ENCODE data around the gene MAMSTR.

Gene MAMSTR

DNA sequence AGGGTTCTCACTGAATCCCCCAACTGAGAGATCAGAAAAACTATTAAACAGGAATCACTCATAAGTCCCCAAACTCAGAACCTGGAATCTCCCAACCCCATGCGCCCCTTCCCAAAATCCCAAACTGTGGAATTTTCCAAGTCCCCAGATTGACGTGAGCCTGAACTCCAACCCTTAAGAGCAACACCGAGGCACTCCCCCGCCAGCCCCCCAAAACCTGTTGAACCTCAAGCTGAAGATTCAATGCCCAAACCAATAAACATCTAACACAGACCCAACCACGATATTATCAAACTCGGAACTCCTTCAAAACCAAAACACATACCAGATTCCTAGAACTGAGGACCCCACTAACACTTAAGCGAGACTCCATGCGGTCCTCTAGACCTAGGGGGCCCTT, 26.6 kb upstream of the MAMSTR start:
- DNase-seq (ENCODE audit: low read depth): no peak
- H3K4me3 ChIP-seq (ENCODE audit: low read depth, low read length): no peak overlapping the region
- TF ChIP-seq, protein P1, sequence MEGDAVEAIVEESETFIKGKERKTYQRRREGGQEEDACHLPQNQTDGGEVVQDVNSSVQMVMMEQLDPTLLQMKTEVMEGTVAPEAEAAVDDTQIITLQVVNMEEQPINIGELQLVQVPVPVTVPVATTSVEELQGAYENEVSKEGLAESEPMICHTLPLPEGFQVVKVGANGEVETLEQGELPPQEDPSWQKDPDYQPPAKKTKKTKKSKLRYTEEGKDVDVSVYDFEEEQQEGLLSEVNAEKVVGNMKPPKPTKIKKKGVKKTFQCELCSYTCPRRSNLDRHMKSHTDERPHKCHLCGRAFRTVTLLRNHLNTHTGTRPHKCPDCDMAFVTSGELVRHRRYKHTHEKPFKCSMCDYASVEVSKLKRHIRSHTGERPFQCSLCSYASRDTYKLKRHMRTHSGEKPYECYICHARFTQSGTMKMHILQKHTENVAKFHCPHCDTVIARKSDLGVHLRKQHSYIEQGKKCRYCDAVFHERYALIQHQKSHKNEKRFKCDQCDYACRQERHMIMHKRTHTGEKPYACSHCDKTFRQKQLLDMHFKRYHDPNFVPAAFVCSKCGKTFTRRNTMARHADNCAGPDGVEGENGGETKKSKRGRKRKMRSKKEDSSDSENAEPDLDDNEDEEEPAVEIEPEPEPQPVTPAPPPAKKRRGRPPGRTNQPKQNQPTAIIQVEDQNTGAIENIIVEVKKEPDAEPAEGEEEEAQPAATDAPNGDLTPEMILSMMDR (IDR thresholded peaks at IDR 0.05; ENCODE audit: low read depth, low read length): no peak

DNA sequence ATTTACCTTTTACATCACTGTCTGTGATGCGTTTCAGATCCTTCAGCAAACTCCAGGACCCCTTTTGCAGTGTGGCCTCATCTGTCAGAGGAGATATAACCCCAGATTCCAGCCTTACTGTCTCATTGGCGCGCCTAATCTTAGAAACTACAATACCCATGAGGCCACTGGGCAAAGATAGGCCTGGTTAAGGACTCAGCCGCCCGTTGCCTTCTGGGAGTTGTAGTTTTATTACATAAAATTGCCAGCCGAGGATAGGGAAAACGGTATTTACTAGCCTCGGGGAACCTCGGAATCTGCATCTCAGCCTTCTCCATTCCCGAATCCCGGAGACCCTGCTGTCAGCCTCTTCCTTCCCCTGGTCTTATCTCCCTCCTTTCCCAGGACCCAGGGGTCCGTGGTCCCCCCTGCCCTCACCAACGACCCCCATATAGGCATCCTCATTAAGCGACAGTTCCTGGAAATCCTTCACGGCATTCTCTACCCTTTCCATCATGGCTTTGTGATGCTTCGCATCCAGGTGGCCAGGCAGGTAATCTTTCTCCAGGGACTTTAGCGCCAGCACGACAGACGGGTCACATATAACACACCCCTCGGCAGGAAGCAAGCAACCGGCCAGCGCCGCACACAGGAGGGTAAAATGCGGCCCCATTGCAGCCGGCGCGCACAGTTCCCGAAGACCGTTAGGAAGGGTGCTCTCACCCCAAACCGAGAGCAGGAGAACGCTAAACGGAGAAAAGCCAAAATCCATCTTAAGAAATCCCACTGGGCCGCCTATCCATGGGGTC, 25.9 kb upstream of the MAMSTR start:
- H3K4me3 ChIP-seq (ENCODE audit: low read depth, low read length): no peak overlapping the region
- DNase-seq (ENCODE audit: low read depth): peak; percentile 89
- TF ChIP-seq, protein P1 (IDR thresholded peaks at IDR 0.05; ENCODE audit: low read depth, low read length): no peak
- peak; percentile 95 for TF ChIP-seq MYC (IDR thresholded peaks at IDR 0.05; ENCODE audit: low read depth, low read length)

DNA sequence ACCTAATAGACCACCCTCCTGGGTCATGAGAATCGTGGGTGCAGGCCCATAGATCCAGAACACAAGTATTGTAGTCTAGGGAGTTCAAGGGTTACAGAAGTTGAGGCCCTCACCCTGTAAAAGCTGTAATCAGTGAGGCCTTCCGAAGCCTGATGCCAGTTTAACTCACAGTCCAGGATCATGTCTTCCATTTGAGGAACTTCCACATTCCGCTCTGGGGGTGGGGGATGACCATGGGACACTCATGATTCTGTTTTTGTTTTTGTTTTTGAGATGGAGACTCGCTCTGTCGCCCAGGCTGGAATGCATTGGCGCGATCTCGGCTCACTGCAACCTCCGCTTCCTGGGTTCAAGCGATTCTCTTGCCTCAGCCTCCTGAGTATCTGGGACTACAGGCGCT, 22.6 kb upstream of the MAMSTR start:
- no peak for DNase-seq (ENCODE audit: low read depth)
- H3K4me3 ChIP-seq (ENCODE audit: low read depth, low read length): no peak overlapping the region
- TF ChIP-seq MYC (IDR thresholded peaks at IDR 0.05; ENCODE audit: low read depth, low read length): no peak
- TF ChIP-seq, protein P1 (IDR thresholded peaks at IDR 0.05; ENCODE audit: low read depth, low read length): no peak
- TF ChIP-seq, protein P2, sequence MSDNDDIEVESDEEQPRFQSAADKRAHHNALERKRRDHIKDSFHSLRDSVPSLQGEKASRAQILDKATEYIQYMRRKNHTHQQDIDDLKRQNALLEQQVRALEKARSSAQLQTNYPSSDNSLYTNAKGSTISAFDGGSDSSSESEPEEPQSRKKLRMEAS (IDR thresholded peaks at IDR 0.05; ENCODE audit: low read depth, low read length): no peak
- TF ChIP-seq POLR2A (IDR thresholded peaks at IDR 0.05; ENCODE audit: extremely low read depth, insufficient read length): no peak

DNA sequence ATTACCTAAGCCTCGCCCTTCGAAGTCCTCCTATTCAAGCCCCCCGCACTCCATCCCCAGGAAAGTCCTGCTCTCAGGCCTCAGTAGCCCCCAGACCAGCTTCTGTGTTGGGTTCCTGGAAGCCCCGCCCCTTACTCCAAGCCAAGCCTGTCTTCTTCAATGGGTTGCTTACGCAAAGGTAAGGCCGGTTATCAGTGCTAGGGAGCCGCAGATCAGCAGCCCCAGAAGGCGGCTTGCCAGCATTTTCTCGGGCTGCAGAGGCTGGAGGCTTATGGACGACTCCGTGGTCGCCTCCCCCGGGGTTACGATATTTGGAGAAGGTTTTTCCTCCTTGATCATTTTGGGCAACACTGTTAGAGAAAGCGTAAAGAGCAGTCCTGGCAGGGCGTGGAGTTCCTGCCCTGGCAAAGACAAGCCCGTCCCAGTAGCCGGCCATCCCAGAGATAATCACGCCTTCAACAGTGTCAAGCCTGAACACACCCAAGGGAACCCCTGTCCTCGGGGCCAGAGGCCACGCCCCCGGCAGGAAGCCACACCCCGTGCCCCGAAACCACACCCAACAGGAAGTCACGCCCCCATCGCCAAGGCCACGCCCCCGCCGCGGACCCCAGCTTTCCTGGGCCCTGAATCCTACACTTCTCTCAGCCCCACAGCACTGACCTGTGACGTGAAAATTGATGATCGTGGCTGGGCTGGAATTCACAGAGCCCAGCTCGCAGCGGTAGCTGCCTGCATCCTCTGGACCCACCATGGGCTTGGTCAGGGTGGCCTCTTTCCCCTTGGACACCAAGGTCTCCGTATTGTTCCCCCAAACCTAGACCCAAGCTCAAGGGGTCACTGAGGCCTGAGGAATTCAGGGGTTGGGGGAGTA, 21.8 kb upstream of the MAMSTR start:
- no peak overlapping the region for H3K4me3 ChIP-seq (ENCODE audit: low read depth, low read length)
- peak; percentile 33 for TF ChIP-seq POLR2A (IDR thresholded peaks at IDR 0.05; ENCODE audit: extremely low read depth, insufficient read length)
- peak; percentile 29; the same call in 1 of the 2 replicates for TF ChIP-seq MYC (IDR thresholded peaks at IDR 0.05; ENCODE audit: low read depth, low read length)
- TF ChIP-seq, protein P2 (IDR thresholded peaks at IDR 0.05; ENCODE audit: low read depth, low read length): peak; percentile 75
- TF ChIP-seq, protein P1 (IDR thresholded peaks at IDR 0.05; ENCODE audit: low read depth, low read length): no peak
- DNase-seq (ENCODE audit: low read depth): peak; percentile 74

DNA sequence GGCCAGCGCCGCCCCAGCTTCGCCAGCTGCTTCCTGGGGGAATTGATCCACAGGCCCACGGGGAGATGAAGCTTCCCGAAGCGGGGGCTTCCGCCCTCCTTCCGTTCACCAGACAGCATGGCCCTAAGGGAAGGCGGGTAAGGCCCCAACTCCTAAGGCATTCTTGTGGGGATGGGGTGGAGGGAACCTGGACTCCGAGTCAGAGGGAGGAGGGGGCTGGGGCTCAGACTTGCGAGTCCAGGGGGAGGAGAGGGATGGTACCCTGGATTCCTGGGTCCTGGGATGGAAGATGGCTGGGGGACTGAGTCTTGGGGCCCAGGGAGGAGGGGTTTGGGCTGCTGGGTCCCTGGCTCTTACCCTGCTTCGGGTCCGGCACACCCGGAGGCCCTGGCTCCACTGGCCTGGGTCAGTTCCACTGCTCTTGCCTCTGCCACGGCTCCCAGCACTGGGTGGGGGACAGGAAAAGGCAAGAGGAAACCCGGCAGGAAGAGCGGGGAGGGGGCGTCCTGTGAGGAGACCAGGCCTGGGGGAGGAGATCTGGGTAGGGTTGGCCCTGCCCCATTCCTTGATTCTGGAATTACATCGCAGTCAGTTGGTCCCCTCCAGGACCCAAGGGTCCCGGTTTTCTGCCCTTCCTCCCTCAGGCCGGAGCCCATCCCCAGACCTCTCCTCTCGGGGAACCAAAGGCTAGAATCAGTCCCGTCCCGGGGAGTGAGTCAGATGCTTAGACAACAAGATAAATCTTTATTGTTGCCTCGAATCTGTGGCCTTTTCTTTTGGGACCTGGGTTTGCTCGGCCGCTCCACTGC, 20.8 kb upstream of the MAMSTR start, which contains the start of gene RASIP1:
Gene RASIP1 (minus strand): TSS at position 447 of the 809 bp plus-strand sequence. CDS start 328 bp downstream, at position 119.
- TF ChIP-seq MYC (IDR thresholded peaks at IDR 0.05; ENCODE audit: low read depth, low read length) (peak; percentile 17; the same call in 1 of the 2 replicates), POLR2A (IDR thresholded peaks at IDR 0.05; ENCODE audit: extremely low read depth, insufficient read length) (no peak)
- TF ChIP-seq, protein P2 (IDR thresholded peaks at IDR 0.05; ENCODE audit: low read depth, low read length): no peak
- no peak for DNase-seq (ENCODE audit: low read depth)
- H3K4me3 ChIP-seq (ENCODE audit: low read depth, low read length): no peak within 1 kb of the TSS
